Measurements from ENCODE around the gene SLPI. TPM values are rescaled to one million over a fixed set of nuclear protein-coding genes. Genes with fewer than 3 reads are reported as not detected.

Gene SLPI
- total RNA-seq, 1 donor from 2014 or later = 0.82 TPM

DNA sequence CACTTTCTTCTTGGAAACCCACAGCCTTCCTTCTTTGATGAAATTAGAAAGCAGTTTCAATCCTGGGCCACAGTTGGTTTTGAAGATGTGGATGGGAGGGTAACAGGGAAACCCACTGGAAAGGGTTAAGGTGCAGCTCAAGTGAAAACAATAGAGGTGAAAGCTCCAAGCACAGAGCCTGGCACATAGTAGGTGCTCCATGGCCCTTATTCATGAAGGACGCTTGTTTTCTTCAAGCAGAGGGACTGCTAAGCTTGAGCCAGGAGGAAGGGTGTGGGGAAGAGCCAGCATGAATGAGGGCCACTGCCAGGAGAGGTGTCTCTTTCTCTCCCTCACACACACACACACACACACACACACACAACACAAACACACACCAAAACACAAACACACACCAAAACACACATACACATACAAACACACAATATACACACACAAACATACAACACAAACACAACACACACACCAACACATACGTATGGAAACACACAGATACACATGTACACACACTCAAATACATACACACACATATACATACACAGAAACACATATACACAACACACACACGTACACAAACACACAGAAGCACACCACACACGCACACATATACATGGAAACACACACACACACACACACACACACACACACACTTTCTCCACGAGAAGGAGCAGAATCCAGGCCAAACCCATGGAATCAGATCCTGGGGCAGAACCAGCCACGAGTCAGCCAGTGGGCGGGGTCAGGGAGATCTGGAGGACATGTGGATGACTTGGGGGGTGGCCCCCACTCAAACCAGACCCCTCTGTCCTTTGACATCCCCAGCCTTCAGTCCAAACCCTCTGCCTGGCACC is 28.6 kb upstream of the SLPI start:
- Mint-ChIP-seq H3K36me3 (ENCODE audit: low read depth, unreplicated experiment) (no peaks in the 10 kb centered on the region), H3K4me1 (ENCODE audit: unreplicated experiment) (no peaks in the 10 kb centered on the region), H3K27me3 (ENCODE audit: unreplicated experiment) (peaks cover 4% of the 10 kb centered on the region), H3K9me3 (ENCODE audit: unreplicated experiment) (peaks cover 5% of the 10 kb centered on the region), H3K27ac (ENCODE audit: unreplicated experiment) (no peak overlapping the region), H3K4me3 (ENCODE audit: unreplicated experiment) (no peak overlapping the region)
- DNase-seq (ENCODE audit: low spot score) = no peak
- TF ChIP-seq, protein P1, sequence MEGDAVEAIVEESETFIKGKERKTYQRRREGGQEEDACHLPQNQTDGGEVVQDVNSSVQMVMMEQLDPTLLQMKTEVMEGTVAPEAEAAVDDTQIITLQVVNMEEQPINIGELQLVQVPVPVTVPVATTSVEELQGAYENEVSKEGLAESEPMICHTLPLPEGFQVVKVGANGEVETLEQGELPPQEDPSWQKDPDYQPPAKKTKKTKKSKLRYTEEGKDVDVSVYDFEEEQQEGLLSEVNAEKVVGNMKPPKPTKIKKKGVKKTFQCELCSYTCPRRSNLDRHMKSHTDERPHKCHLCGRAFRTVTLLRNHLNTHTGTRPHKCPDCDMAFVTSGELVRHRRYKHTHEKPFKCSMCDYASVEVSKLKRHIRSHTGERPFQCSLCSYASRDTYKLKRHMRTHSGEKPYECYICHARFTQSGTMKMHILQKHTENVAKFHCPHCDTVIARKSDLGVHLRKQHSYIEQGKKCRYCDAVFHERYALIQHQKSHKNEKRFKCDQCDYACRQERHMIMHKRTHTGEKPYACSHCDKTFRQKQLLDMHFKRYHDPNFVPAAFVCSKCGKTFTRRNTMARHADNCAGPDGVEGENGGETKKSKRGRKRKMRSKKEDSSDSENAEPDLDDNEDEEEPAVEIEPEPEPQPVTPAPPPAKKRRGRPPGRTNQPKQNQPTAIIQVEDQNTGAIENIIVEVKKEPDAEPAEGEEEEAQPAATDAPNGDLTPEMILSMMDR (IDR thresholded peaks at IDR 0.05; ENCODE audit: unreplicated experiment) = no peak

DNA sequence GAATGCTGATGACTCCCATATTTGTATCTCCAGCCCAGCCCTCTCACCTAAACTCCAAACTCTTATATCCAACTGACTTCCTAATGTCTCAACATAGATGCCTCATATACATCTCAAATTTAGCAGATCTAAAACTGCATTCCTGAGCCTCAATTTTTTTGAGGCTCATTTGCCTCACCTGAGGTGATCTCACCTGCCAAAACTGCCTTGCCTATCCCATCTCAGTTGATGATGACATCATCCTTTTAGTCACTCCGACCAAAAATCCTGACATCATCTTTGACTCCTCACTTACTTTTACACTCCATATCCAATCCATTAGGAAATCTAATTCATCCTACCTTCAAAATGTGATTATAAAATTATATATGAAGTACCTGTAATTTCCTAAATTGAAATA is 25.6 kb upstream of the SLPI start:
- peaks cover 5% of the 10 kb centered on the region for H3K9me3 Mint-ChIP-seq (ENCODE audit: unreplicated experiment)
- H3K27ac Mint-ChIP-seq (ENCODE audit: unreplicated experiment) = no peak overlapping the region
- no peak overlapping the region for H3K4me3 Mint-ChIP-seq (ENCODE audit: unreplicated experiment)

DNA sequence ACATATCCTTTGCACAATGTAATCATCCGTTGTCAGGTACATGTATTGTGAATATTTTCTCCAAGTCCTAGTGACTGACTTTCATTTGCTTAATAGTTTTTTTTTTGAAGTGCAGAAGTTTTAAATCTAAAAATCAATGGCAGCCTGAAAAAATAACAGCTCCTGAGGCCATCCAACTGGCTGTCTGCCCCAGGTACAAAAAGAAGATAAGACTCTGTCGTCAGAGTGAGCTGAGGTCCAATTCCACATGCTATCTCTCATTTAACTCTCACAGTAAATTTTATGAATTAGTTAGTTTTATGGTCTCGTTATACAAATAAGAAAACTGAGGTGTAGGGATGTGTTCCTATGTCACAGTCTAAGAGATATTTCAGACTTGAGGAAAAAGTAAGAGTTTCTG is 21.0 kb upstream of the SLPI start:
- H3K36me3 Mint-ChIP-seq (ENCODE audit: low read depth, unreplicated experiment) = no peaks in the 10 kb centered on the region
- no peaks in the 10 kb centered on the region for H3K4me1 Mint-ChIP-seq (ENCODE audit: unreplicated experiment)
- no peak for DNase-seq (ENCODE audit: low spot score)
- no peak overlapping the region for H3K4me3 Mint-ChIP-seq (ENCODE audit: unreplicated experiment)
- peaks cover 1% of the 10 kb centered on the region for H3K27me3 Mint-ChIP-seq (ENCODE audit: unreplicated experiment)
- no peak overlapping the region for H3K27ac Mint-ChIP-seq (ENCODE audit: unreplicated experiment)
- H3K9me3 Mint-ChIP-seq (ENCODE audit: unreplicated experiment) = no peaks in the 10 kb centered on the region
- TF ChIP-seq, protein P1 (IDR thresholded peaks at IDR 0.05; ENCODE audit: unreplicated experiment) = no peak

More for the DNA sequence above, 25.6 kb upstream of the SLPI start:
- TF ChIP-seq, protein P1 (IDR thresholded peaks at IDR 0.05; ENCODE audit: unreplicated experiment) = no peak
- Mint-ChIP-seq H3K36me3 (ENCODE audit: low read depth, unreplicated experiment) (no peaks in the 10 kb centered on the region), H3K27me3 (ENCODE audit: unreplicated experiment) (no peaks in the 10 kb centered on the region), H3K4me1 (ENCODE audit: unreplicated experiment) (no peaks in the 10 kb centered on the region)
- no peak for DNase-seq (ENCODE audit: low spot score)

DNA sequence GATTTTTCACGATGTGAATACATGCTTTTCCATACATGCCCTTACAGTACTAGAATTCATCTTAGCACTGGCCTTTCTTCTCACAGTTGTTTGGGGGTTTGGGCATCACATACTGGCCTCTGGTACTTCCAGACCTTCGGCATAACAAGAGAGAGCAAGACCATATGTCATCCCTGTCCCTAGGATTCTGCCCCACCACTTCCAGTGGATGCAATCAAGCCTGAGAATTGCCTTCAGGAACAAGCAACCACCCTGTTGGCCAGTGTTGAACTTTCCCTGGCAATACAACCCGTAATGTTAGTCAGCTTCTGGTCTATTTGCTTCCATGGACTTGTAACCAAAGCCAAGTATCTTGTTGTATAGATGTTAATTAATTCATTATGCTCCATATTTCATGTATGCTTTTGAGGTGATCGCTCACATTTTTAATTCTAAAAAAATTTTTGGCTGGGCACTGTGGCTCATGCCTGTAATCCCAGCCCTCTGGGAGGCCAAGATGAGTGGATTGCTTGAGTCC is 15.4 kb upstream of the SLPI start:
- H3K9me3 Mint-ChIP-seq (ENCODE audit: unreplicated experiment) = no peaks in the 10 kb centered on the region
- H3K27me3 Mint-ChIP-seq (ENCODE audit: unreplicated experiment) = peaks cover 1% of the 10 kb centered on the region
- peaks cover 6% of the 10 kb centered on the region for H3K4me1 Mint-ChIP-seq (ENCODE audit: unreplicated experiment)
- H3K27ac Mint-ChIP-seq (ENCODE audit: unreplicated experiment) = no peak overlapping the region
- no peak overlapping the region for H3K4me3 Mint-ChIP-seq (ENCODE audit: unreplicated experiment)
- H3K36me3 Mint-ChIP-seq (ENCODE audit: low read depth, unreplicated experiment) = no peaks in the 10 kb centered on the region
- no peak for DNase-seq (ENCODE audit: low spot score)
- TF ChIP-seq, protein P1 (IDR thresholded peaks at IDR 0.05; ENCODE audit: unreplicated experiment) = no peak

DNA sequence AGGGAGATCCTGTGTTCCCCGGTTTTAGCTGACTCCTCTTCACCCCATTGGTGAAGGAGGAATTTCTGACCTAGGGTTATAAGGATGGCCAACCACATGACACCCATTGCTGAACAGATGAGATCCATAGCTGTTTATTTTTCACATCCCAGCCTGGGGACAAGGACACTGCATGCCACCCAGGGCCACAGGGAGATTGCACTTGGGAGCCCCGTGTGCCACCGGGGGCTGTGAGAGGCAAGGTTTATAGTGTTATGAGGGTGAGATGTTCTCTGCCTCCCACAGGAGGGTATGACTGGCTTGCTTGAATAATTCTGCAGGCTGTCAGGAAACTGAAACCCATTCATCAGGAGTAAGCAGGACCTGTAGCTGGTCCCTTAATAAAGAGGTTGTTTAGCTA is 14.7 kb upstream of the SLPI start:
- H3K4me1 Mint-ChIP-seq (ENCODE audit: unreplicated experiment) = peaks cover 6% of the 10 kb centered on the region
- H3K36me3 Mint-ChIP-seq (ENCODE audit: low read depth, unreplicated experiment) = no peaks in the 10 kb centered on the region
- TF ChIP-seq, protein P1 (IDR thresholded peaks at IDR 0.05; ENCODE audit: unreplicated experiment) = no peak
- no peak for DNase-seq (ENCODE audit: low spot score)
- peaks cover 1% of the 10 kb centered on the region for H3K27me3 Mint-ChIP-seq (ENCODE audit: unreplicated experiment)
- no peak overlapping the region for H3K27ac Mint-ChIP-seq (ENCODE audit: unreplicated experiment)
- H3K9me3 Mint-ChIP-seq (ENCODE audit: unreplicated experiment) = no peaks in the 10 kb centered on the region
- H3K4me3 Mint-ChIP-seq (ENCODE audit: unreplicated experiment) = no peak overlapping the region
